Body of pancreas (tissue), 4 donors: ENCODE data around the gene TELO2.

Source experiments
- POLR2A ChIP-seq, 3 donors: fragments of 450-650 bp; IDR thresholded peaks; one replicate each; pipeline ENCODE4 v1.6.1; 2016; ENCODE audit warnings: antibody characterized with exemption in 3 of 3, mild to moderate bottlenecking in 2 of 3
- TF ChIP-seq, protein P1 (sequence below), 7 experiments: fragments of 450-650 bp in 4 of 7; fragments of 200-600 bp in 3 of 7; sonication (generic) in 3 of 7; IDR thresholded peaks; one replicate each; pipeline ENCODE4 v1.5.1; 2016 to 2019; ENCODE audit warnings: antibody characterized with exemption in 7 of 7

DNA sequence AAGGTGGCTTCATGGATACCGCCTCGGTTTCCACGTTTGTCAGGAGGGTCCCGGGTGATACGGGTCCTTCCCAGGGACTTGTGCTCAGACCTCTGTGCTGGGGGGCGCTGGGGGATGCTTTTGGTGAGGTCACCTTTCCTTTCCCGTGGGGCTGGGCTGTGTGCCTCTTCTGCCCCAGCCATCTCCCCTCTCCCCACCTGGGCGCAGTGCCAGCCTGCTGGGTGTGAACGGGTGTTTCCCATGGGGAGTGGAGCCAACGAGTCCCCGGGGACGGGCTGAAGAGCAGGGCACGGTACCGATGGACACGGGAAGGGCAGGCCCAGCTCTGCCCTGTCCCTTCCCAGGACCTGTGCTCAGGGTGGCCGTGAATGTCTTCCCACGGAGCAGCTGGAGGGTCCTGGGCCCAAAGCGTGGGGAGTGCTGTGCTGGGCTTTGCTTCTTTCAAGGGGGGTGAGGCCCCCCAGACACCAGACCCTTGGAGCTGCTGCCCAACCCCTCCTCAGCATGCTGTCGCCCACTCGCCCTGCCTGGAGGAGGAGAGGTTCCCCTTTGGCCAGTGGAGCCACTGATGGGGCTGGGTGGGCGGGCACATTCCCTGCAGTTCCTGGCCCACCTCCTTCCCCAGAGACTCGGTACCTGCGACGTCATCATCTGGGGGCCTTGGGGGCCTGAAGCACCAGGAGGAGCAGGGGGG is 15.5 kb downstream of the TELO2 start:
- TF ChIP-seq, protein P1, sequence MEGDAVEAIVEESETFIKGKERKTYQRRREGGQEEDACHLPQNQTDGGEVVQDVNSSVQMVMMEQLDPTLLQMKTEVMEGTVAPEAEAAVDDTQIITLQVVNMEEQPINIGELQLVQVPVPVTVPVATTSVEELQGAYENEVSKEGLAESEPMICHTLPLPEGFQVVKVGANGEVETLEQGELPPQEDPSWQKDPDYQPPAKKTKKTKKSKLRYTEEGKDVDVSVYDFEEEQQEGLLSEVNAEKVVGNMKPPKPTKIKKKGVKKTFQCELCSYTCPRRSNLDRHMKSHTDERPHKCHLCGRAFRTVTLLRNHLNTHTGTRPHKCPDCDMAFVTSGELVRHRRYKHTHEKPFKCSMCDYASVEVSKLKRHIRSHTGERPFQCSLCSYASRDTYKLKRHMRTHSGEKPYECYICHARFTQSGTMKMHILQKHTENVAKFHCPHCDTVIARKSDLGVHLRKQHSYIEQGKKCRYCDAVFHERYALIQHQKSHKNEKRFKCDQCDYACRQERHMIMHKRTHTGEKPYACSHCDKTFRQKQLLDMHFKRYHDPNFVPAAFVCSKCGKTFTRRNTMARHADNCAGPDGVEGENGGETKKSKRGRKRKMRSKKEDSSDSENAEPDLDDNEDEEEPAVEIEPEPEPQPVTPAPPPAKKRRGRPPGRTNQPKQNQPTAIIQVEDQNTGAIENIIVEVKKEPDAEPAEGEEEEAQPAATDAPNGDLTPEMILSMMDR (IDR thresholded peaks at IDR 0.05) = no peak
- no peak for TF ChIP-seq POLR2A (IDR thresholded peaks at IDR 0.05)
